IMR-90 (cell line): ENCODE measurements around the gene WDR37.

Source experiments
- BHLHE40 ChIP-seq: fragments of 150-350 bp; IDR thresholded peaks from 2 replicates; pipeline ENCODE4 v1.6.1; 2016; ENCODE audit warnings: mild to moderate bottlenecking, low read depth, low read length
- CHD1 ChIP-seq: IDR thresholded peaks from 2 replicates; pipeline ENCODE4 v1.6.1; 2012; ENCODE audit warnings: low read depth, low read length, improper control_type of control experiment
- CTCF ChIP-seq: conservative IDR thresholded peaks from 2 replicates; pipeline ENCODE4 v1.5.1; 2012; ENCODE audit warnings: mild to moderate bottlenecking, low read depth, low read length, improper control_type of control experiment
- MAFK ChIP-seq: IDR thresholded peaks from 2 replicates; pipeline ENCODE4 v1.6.1; 2012; ENCODE audit warnings: low read depth, low read length, improper control_type of control experiment
- NFE2L2 ChIP-seq: fragments of 150-350 bp; IDR thresholded peaks from 2 replicates; pipeline ENCODE4 v1.6.1; 2016; ENCODE audit warnings: low read depth, mild to moderate bottlenecking, low read length
- POLR2A ChIP-seq: IDR thresholded peaks from 2 replicates; pipeline ENCODE4 v1.6.1; 2012; ENCODE audit warnings: mild to moderate bottlenecking, low read depth, low read length
- RAD21 ChIP-seq: IDR thresholded peaks from 2 replicates; pipeline ENCODE4 v1.6.1; 2012; ENCODE audit warnings: low read length, improper control_type of control experiment
- SMC3 ChIP-seq: fragments of 150-350 bp; IDR thresholded peaks from 2 replicates; pipeline ENCODE4 v1.6.1; 2016; ENCODE audit warnings: low read depth, mild to moderate bottlenecking, antibody characterized with exemption, low read length, moderate library complexity
- USF2 ChIP-seq: fragments of 150-350 bp; IDR thresholded peaks from 2 replicates; pipeline ENCODE4 v1.6.1; 2017; ENCODE audit warnings: mild to moderate bottlenecking, antibody characterized with exemption, low read length, low read depth

GRCh38 chr10:1177936-1178335, 121.8 kb downstream of the WDR37 start:
- TF ChIP-seq CTCF (no peak), MAFK (no peak), BHLHE40 (no peak), USF2 (no peak), POLR2A (no peak), NFE2L2 (no peak), SMC3 (no peak), CHD1 (no peak), RAD21 (no peak)
